ENCODE results near the gene ZNF335.
"Not testable (repeated sequence)": the region's sequence is repeated elsewhere in the genome, so short reads cannot be mapped to it uniquely, and the experiment has no call there.

ZNF335 gene

DNA sequence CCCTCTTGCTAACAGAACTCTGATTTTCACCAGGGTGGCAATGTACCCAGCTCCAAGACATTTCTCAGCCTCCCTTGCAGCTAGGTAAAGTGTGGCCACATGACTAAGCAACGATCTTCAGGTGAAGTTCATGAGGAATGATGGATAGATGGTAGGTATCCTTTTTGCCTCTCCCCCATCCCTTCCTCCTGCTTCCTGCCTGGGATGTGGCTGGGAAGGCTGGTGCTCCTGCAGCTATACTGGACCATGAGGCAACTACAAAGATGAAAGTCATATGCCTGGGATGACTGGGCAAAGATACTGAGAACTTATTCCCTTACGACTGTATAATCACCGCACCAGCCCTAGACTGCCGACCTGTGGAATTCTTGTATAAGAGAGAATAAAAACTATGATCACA lies 13.4 kb downstream of the ZNF335 start:
- H3K9me3 ChIP-seq (ENCODE audit: control insufficient read depth, insufficient read depth, low read length), result no peaks in the 10 kb centered on the region
- peaks cover 11% of the 10 kb centered on the region for H3K36me3 ChIP-seq (ENCODE audit: insufficient read depth, low read length)

DNA sequence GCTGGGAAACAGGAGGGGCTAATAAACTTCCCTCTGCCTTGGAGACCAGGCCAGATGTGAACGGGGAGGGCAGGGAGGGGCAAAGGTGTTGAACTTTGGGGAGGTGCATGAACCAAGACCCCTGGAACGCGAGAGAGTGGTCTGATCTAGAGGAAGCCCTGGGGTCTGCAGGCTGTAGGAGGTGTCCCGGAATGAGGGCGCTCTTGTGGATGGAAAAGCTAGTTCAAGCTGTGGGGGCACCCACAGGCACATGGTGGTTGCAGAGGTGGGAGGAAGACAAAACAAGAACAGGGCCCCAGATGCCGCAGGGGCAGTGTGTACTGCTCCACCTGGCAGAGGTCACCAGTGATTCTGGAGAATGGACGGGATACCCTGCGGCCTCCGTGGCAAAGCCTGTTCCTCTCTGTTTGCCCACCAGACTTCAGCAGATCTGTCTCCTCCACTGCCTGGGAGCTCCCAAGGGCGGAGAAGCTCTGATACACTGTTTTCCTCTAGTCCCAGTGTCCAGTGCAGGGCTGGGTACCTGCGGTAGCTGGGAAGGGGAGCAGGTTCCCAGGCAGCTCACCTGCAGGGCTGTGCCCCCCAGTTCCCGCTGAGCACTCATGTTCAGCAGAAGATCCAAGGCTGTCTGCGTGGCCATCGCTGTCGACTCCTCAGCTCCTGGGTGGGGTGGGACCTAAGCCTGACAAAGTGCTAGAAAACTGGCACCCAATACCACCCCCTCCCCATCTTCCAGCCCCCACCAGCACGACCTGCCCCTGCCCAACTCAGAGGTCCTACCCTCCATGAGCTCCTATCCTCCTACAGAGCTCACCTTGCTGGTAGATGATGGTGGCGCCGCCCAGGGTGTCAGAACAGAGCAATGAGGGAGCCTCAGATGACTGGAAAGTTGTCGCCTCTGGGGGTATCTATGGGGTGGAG lies 14.7 kb downstream of the ZNF335 start:
- peaks cover 11% of the 10 kb centered on the region for H3K36me3 ChIP-seq (ENCODE audit: insufficient read depth, low read length)
- no peaks in the 10 kb centered on the region for H3K4me1 ChIP-seq (ENCODE audit: insufficient read depth, low read length)
- H3K9ac ChIP-seq (ENCODE audit: low read depth, low read length), result no peak overlapping the region
- H3K9me3 ChIP-seq (ENCODE audit: control insufficient read depth, insufficient read depth, low read length), result no peaks in the 10 kb centered on the region

More for the DNA sequence above, 13.4 kb downstream of the ZNF335 start:
- Histone ChIP-seq H3K9ac (ENCODE audit: low read depth, low read length) (no peak overlapping the region), H3K4me1 (ENCODE audit: insufficient read depth, low read length) (no peaks in the 10 kb centered on the region)

DNA sequence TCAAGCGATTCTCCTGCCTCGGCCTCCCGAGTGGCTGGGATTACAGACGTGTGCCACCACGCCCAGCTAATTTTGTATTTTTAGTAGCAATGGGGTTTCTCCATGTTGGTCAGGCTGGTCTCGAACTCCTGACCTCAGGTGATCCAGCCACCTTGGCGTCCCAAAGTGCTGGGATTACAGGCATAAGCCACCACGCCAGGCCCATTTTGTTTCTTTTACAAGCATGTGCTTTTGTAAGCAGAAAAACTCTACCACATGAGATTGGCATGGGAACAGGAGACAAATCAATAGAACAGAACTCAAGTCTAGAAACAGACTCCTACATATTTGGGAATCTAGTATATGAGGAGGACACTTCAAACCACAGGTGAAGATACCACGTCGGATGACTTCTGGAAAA lies 15.7 kb downstream of the ZNF335 start:
- not testable (repeated sequence) for H3K9ac ChIP-seq (ENCODE audit: low read depth, low read length); H3K9me3 ChIP-seq (ENCODE audit: control insufficient read depth, insufficient read depth, low read length); H3K4me1 ChIP-seq (ENCODE audit: insufficient read depth, low read length)
- peaks cover 11% of the 10 kb centered on the region for H3K36me3 ChIP-seq (ENCODE audit: insufficient read depth, low read length)

DNA sequence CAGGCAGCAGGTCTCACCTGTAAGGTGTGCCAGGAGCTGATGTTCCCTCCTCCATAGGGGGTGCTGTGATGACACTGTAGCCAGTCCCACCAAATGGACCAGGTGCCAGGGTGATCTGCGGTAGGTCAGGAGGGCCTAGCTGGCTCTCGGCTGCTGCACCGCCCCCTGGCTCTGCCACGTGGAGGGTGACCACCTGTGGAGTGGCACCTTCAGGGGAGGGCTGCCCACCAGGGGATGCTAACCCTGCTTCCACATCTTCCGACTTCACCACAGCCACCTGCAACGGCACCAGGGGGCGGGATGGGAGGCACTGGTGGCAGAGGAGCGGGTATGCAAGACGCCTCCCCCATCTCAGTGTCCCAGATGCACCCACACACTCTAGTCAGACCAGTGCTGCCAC lies 18.3 kb downstream of the ZNF335 start:
- Histone ChIP-seq H3K36me3 (ENCODE audit: insufficient read depth, low read length) (peaks cover 6% of the 10 kb centered on the region; the same call in 1 of the 2 replicates), H3K4me1 (ENCODE audit: insufficient read depth, low read length) (no peaks in the 10 kb centered on the region), H3K9ac (ENCODE audit: low read depth, low read length) (no peak overlapping the region), H3K9me3 (ENCODE audit: control insufficient read depth, insufficient read depth, low read length) (no peaks in the 10 kb centered on the region)

DNA sequence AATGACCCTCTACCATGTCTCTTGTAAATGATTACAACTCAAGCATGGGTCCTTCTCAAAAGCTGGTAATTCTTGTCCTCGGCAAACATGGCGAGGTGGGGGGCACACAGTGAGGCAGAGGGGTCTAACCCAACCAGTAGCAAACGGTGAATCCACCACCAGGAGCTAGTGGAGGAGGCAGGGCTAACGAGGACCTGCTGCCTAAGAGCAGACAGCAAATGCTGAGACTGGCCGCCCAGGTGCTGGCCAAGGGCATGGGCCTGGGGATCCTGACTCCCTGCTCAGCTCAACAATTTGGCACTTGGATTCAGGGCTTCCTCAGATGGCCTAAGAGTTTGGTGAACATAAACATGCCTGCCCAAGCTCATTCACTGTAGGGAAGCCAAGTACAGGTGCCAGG lies 19.1 kb downstream of the ZNF335 start:
- no peaks in the 10 kb centered on the region for H3K4me1 ChIP-seq (ENCODE audit: insufficient read depth, low read length)
- H3K9ac ChIP-seq (ENCODE audit: low read depth, low read length), result no peak overlapping the region
- H3K9me3 ChIP-seq (ENCODE audit: control insufficient read depth, insufficient read depth, low read length), result no peaks in the 10 kb centered on the region
- no peaks in the 10 kb centered on the region; the same call in 1 of the 2 replicates for H3K36me3 ChIP-seq (ENCODE audit: insufficient read depth, low read length)

DNA sequence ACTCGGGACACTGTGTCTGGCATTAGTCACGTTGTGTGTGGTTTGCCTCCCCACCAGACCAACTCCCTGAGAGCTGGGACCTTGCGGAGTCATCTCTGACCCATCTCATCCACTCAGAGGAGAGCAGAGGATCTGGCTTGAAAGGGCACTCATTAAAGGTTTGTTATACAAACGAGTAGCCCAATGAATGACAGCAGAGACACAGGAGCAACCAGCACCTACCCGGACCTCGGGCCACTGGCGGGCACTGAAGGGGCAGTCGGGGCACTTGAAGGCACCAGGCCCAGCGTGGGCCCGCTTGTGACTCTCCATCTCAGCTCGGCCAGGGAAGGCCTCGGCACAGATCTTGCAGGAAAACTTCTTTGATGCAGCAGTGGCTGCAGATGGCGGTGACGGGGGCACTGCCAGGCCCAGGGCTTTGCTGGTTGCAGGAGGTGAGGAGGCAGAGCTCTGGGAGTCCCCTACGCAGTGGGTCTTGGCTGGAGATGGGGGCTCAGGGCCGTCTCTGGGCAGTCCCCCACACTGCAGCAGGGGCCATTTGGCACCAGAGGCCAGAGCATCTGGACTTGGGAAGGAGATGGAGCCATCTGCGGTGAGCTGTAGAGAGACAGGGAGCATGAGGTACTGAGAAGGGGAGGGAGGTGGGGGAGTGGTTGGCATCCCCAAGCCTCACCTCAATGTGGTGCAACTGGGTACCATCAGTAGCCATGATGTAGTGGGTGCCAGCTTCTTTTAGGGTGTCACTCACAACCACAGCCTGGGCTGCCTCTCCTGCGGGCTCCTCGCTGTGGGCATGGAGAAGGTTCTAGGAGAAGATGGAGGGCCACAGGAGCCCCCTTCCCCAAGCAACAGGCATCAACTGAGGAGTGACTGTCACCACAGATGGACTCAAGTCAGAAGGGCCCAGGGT lies 19.8 kb downstream of the ZNF335 start:
- Histone ChIP-seq H3K9ac (ENCODE audit: low read depth, low read length) (no peak overlapping the region), H3K9me3 (ENCODE audit: control insufficient read depth, insufficient read depth, low read length) (no peaks in the 10 kb centered on the region), H3K4me1 (ENCODE audit: insufficient read depth, low read length) (no peaks in the 10 kb centered on the region), H3K36me3 (ENCODE audit: insufficient read depth, low read length) (no peaks in the 10 kb centered on the region; the same call in 1 of the 2 replicates)

DNA sequence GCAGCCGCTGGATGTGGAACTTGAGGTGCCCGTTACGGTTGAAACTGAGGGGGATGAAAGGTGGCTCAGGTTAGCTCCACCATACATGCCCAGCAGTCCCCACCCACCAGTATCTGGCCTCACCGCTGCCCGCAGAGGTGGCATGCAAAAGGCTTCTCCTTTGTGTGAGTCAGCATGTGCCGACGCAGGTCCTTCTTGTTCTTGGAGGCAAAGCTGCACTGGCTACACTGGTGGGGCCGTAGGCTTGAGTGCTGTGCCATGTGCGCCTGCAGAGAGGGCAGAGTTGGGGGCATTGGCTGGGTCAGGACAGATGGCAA lies 21.7 kb downstream of the ZNF335 start:
- no peaks in the 10 kb centered on the region for H3K9me3 ChIP-seq (ENCODE audit: control insufficient read depth, insufficient read depth, low read length)
- H3K36me3 ChIP-seq (ENCODE audit: insufficient read depth, low read length), result peaks cover 1% of the 10 kb centered on the region
- no peak overlapping the region for H3K9ac ChIP-seq (ENCODE audit: low read depth, low read length)
- no peaks in the 10 kb centered on the region for H3K4me1 ChIP-seq (ENCODE audit: insufficient read depth, low read length)

DNA sequence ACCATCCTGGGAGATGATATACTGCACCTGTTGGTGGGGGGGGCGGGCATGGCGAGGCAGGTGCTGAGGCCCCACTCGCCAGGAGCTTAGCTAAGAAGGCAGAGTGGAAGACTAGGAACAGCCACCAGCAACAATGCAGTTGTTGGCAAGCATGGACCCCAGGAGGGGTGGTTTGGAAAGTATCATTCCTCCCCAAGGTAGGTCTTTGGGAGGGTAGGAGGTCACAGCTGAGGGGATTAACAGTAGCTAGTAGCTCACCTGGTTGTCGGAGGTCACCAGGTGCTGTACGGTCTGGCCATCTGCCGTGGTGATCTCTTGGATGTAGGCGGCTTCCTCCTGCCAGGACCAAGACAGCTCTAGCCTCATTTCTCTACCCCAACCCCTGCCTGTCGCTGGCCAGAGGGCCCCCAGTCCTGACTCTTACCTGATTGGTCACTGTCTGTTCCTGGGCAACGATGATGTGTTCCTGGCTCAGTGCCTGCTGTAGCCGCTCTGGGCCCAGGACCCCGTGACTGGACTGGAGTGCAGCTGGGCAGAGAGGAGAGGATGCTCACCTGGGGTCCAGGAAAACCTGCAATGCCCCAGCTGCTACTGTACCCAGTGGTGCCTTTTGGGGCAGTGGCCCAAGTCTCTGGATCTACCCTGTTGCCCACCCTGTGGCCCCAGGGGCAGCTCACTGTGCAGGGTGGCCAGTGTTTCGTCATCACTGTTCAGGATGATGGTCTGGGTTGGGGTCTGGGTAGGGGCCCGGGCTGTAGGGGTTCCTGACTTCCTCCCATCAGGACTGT lies 22.3 kb downstream of the ZNF335 start:
- H3K9me3 ChIP-seq (ENCODE audit: control insufficient read depth, insufficient read depth, low read length), result no peaks in the 10 kb centered on the region
- H3K9ac ChIP-seq (ENCODE audit: low read depth, low read length), result no peak overlapping the region
- H3K4me1 ChIP-seq (ENCODE audit: insufficient read depth, low read length), result no peaks in the 10 kb centered on the region
- H3K36me3 ChIP-seq (ENCODE audit: insufficient read depth, low read length), result peaks cover 7% of the 10 kb centered on the region

DNA sequence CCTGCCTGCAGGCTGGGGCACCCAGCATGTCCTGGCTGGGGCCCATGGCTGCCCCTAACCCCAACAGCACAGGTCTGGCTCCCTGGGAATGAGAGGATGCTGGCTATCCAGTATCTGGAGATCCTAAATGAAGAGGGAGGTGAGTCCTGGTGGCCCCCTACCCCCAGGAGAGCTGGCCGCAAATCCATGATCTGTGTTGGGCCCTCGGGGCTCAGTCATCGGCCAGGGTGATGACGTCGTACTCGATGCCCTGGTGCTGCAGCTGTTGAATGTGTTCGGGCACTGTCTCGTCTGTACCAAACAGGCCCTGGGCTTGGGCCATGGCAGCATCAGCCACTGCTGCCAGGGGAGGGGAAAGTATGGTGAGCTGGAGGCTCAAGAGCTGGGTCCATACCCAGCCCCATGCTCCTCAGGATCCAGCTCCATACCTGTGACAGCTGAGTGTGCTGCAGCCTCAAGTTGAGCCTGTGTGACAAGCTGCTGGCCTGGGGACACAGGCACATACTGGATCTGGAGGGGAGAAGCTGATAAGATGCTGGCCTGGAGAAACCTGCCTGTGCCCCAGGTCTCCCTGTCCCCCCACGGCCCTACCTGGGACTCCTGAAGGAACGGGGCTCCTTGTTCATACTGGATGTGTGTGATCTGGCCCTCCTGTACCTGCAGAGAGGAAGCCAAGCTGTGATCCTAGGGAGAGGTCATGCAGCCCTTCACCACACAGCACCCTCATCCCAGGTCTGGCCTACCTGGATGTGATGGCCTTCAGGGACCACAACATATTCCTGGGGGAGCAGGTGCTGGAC lies 23.1 kb downstream of the ZNF335 start:
- Histone ChIP-seq H3K9ac (ENCODE audit: low read depth, low read length) (no peak overlapping the region), H3K36me3 (ENCODE audit: insufficient read depth, low read length) (peaks cover 13% of the 10 kb centered on the region), H3K4me1 (ENCODE audit: insufficient read depth, low read length) (no peaks in the 10 kb centered on the region), H3K9me3 (ENCODE audit: control insufficient read depth, insufficient read depth, low read length) (no peaks in the 10 kb centered on the region)

DNA sequence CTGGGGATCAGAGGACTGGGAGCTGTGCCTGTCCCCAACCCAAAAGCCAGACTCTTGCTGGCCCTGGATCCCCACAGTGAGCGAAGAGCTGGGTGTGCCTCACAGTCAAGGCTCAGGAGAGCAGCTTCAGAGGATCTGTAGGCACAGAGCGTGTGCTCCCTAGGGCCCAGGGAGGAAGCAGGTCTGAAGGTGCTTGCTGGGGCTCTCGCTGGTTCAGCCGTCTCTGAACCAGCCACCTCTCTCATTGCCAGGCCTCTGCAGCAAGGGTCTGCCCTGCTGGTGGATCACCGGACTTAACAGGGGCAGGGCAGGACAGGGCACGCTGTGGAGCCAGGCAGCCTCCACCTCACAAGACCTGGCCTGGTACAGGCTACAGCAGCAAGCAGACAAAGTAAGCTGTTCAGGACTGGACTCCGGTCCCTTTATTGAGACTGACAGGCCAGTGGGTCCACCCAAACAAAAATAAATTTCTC lies 23.7 kb downstream of the ZNF335 start:
- Histone ChIP-seq H3K36me3 (ENCODE audit: insufficient read depth, low read length) (peaks cover 19% of the 10 kb centered on the region), H3K9ac (ENCODE audit: low read depth, low read length) (no peak overlapping the region), H3K9me3 (ENCODE audit: control insufficient read depth, insufficient read depth, low read length) (no peaks in the 10 kb centered on the region), H3K4me1 (ENCODE audit: insufficient read depth, low read length) (no peaks in the 10 kb centered on the region)

DNA sequence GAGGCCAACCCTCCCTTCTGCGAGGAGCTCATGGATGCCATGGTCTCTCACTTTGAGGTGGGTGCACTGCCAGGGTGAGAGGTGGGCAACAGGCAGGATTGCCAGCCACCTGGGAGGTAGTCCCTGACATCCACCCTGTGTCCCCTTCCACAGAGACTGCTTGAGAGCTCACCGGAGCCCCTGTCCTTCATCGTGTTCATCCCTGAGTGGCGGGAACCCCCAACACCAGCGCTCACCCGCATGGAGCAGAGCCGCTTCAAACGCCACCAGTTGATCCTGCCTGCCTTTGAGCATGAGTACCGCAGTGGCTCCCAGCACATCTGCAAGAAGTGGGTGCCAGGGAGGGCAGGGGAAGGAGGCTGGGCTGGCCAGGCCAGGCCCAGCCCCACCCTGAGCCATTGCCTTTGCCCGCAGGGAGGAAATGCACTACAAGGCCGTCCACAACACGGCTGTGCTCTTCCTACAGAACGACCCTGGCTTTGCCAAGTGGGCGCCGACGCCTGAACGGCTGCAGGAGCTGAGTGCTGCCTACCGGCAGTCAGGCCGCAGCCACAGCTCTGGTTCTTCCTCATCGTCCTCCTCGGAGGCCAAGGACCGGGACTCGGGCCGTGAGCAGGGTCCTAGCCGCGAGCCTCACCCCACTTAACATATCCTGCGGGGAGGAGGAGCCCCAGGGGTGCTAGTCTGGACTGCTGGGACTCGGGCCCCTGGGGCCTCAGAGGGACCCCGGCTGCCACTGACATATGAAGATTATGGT lies 24.7 kb downstream of the ZNF335 start:
- Histone ChIP-seq H3K36me3 (ENCODE audit: insufficient read depth, low read length) (peaks cover 24% of the 10 kb centered on the region), H3K4me1 (ENCODE audit: insufficient read depth, low read length) (no peaks in the 10 kb centered on the region), H3K9ac (ENCODE audit: low read depth, low read length) (no peak overlapping the region), H3K9me3 (ENCODE audit: control insufficient read depth, insufficient read depth, low read length) (no peaks in the 10 kb centered on the region)

DNA sequence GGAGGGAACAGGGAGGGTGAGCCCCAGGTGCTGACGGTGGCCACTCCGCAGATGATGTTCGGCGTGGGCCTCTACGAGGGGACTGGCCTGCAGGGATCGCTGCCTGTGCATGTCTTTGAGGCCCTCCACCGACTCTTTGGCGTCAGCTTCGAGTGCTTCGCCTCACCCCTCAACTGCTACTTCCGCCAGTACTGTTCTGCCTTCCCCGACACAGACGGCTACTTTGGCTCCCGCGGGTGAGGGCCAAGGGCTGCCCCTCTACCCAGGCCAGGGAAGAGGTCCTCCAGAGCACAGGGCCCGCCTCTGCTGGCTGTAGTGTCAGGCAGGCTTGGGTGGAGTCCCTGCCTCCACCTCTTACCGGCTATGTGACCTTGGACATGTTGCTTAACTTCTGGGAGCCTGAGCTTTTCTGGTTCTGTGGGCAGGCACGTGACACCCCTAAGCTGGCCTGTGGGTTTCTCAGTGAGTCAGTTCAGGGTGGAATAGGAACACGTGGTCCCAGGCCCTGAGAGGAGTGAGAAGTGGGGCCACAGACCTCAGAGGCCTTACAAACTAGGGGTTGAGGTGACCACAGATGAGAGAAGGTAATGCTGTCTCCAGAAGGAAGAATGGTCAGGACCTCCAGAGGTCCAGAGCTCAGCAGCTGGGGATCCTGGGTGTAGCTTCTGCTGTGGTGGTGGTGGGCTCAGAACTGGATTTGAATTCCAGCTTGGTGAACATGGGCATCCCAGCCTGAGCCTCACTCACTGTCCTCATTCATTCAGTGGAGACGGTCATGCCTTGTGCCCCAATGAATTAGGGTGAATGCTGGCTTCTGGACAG lies 25.6 kb downstream of the ZNF335 start:
- Histone ChIP-seq H3K9me3 (ENCODE audit: control insufficient read depth, insufficient read depth, low read length) (no peaks in the 10 kb centered on the region), H3K4me1 (ENCODE audit: insufficient read depth, low read length) (no peaks in the 10 kb centered on the region), H3K36me3 (ENCODE audit: insufficient read depth, low read length) (peaks cover 24% of the 10 kb centered on the region), H3K9ac (ENCODE audit: low read depth, low read length) (no peak overlapping the region)

Measured in ES-I3 (cell line).